GM18520 (cell line): ENCODE results near the gene PTPRD.

Experiments
- ATAC-seq: cut with Tn5 transposase; IDR thresholded peaks from one replicate; pipeline ENCODE4 v1.9.1; 2021; ENCODE audit not compliant: unreplicated experiment

PTPRD gene

GRCh38 chr9:9223175-9223574 lies 1389.6 kb downstream of the PTPRD start:
- no peak for ATAC-seq

GRCh38 chr9:9222730-9223129 lies 1390.1 kb downstream of the PTPRD start:
- ATAC-seq, result no peak

GRCh38 chr9:9216934-9217333 lies 1395.9 kb downstream of the PTPRD start:
- ATAC-seq, result no peak

- no peak for ATAC-seq
These were observed 1397.8 kb downstream of the PTPRD start for GRCh38 chr9:9215050-9215449.

- ATAC-seq, result no peak
These were observed 1398.7 kb downstream of the PTPRD start for GRCh38 chr9:9214066-9214465.

- ATAC-seq, result no peak
These were observed 1399.8 kb downstream of the PTPRD start for GRCh38 chr9:9212963-9213362.

GRCh38 chr9:9202276-9202675 lies 1410.5 kb downstream of the PTPRD start:
- no peak for ATAC-seq

- ATAC-seq, result no peak
These were observed 1426.7 kb downstream of the PTPRD start for GRCh38 chr9:9186086-9186485.

- ATAC-seq, result no peak
These were observed 1430.4 kb downstream of the PTPRD start for GRCh38 chr9:9182431-9182830.

GRCh38 chr9:9177081-9177480 lies 1435.7 kb downstream of the PTPRD start:
- no peak for ATAC-seq

- ATAC-seq, result no peak
These were observed 1438.4 kb downstream of the PTPRD start for GRCh38 chr9:9174358-9174757.

- ATAC-seq, result no peak
These were observed 1439.5 kb downstream of the PTPRD start for GRCh38 chr9:9173264-9173663.

- ATAC-seq, result no peak
These were observed 1442.2 kb downstream of the PTPRD start for GRCh38 chr9:9170439-9171134.

- no peak for ATAC-seq
These were observed 1470.8 kb downstream of the PTPRD start for GRCh38 chr9:9142001-9142400.

- ATAC-seq, result no peak
These were observed 1479.3 kb downstream of the PTPRD start for GRCh38 chr9:9133526-9133925.

- ATAC-seq, result no peak
These were observed 1488.2 kb downstream of the PTPRD start for GRCh38 chr9:9124616-9125015.

- ATAC-seq, result no peak
These were observed 1490.4 kb downstream of the PTPRD start for GRCh38 chr9:9122230-9122875.

- ATAC-seq, result no peak
These were observed 1494.9 kb downstream of the PTPRD start for GRCh38 chr9:9117866-9118265.

GRCh38 chr9:9112001-9112720 lies 1500.6 kb downstream of the PTPRD start:
- no peak for ATAC-seq

- no peak for ATAC-seq
These were observed 1504.2 kb downstream of the PTPRD start for GRCh38 chr9:9108641-9109040.

GRCh38 chr9:9102295-9102694 lies 1510.5 kb downstream of the PTPRD start:
- no peak for ATAC-seq

GRCh38 chr9:9100070-9100469 lies 1512.7 kb downstream of the PTPRD start:
- ATAC-seq, result no peak
